ENCODE data around the gene CORO1A.
"Not testable (repeated sequence)": the region's sequence is repeated elsewhere in the genome, so short reads cannot be mapped to it uniquely, and the experiment has no call there.

The CORO1A gene

GRCh38 chr16:30206252-30206651, 22.9 kb downstream of the CORO1A start:
- DNase-seq, result not testable (repeated sequence)

DNA sequence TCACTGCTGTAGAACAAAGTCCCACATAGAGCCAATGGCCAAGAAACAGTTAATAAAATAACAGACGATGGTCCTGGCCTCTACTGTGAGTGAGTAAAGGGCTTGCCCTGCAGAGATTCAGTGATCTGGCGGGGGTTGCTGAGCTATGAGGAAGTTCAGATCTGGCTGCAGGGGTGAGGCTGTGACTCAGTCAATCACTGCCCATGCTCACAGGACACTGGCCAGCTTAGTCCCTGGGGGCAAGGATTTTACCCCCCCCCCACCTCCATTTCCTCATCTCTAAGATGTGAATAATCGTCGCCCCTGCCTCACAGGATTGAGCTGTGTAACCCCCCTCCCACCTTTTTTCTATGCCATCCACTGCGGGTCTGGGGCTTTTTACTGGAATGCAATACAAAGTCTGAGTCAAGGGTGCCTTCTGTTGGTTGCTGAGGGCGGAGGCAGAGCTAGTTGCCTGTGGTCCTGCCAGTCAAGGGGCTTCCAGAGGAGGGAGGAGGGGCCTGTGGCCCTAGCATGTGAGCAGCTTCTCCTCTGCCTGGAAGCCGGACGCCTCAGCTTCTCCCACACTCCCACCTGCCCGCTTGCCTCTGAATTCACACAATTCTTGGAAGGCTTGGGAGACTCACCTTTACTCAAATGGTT, 23.8 kb downstream of the CORO1A start:
- DNase-seq, result not testable (repeated sequence)

DNA sequence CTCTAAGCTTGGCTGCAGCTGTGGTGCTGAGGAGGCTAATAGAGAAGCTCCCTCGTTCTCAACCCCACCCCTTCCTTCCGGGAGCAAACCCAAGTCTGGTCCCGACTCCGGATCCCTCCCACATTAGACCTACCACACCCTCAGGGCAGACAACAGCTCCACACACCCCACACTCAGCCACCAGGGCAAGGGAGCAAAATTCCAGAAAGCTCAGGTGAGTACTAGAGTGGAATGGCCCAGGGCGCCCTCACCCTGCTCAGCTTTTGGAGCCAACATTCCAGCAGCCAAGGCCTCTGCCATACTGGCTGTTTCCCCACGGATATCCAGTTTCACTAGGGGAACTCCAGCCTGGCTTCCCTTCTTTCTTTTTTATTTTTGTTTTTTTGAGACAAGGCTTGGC, 25.6 kb downstream of the CORO1A start:
- peak; percentile 23 for DNase-seq

DNA sequence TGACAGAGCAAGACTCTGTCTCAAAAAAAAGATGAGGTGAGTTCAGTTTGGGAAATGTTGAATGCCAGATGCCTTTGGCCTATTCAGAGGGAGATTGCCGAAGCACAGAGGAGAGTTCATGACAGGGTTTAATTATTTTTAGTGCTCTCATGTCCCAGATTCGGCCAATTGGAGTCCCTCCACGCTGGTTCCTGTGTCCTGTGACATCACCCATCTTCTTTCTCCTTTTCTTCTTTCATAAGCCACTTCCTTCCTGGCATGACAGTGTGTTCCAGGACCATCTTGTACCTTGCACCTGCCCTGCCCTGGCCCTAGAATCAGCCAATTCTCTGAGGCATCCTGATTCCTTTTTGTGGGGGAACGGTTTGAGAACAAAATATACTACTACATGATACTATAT, 28.0 kb downstream of the CORO1A start:
- not testable (repeated sequence) for DNase-seq

DNA sequence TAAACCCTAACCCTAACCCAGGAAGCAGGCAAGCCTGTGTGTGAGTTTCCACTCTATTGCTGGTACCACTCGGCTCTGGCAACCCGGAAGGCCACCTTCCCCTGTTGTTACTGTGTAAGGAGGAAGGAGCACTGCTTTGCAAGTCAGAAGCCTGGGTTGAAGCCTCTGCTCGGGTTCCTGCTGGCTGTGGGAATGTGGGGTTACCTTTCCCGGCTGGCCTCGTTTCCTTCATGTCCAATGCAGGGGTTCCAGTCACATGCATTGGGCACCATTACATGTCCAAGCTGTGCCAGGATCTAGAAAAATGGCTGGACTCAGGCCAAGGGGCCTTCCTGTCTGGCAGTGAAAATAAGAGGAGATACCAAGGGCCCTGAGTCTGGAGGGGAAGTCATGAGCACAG, 33.7 kb downstream of the CORO1A start:
- DNase-seq, result not testable (repeated sequence)

Measured in central memory CD4-positive, alpha-beta T cell (primary cell).